ENCODE results near the gene TNXB.
"Not testable (repeated sequence)": the region's sequence is repeated elsewhere in the genome, so short reads cannot be mapped to it uniquely, and the experiment has no call there.

Gene TNXB

DNA sequence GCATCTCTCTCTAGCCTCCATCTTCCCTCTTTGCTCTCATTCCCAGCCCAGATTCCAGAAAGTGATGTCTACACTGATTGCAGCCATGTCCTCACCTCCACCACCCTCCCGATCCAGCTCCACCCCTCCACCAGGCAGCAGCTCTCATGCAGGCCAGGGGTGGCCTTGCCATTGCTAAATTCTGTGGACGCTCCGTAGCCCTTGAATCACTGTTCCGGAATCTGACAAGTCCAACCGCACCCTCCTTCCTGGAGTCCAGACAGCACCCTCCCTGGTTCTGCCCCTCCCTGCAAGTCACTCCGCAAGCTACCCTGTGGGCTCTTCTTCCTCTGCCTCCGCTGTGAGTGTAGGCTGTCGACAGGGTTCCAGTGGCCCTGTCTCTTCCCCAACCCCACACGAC lies 26.2 kb downstream of the TNXB start:
- DNase-seq, result peak; percentile 74

DNA sequence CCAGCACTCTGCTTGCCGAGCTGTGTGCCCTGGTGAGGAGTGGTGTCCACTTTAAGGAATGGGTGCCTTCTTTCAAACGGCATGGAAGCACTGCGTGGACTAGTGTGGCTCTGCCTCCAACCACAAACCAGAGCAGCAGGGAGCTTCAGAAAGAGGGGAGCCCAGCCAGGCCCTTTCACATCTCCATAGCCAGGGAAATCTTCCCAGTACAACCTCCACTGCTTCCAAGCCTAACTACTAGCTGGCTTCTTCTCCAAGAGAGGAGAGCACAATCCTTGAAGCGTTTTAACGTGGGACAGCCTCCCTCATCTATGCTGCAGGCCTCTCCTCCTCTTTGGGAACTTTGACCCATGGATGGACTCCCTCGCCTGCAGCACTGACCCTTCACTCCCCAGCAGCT lies 26.7 kb downstream of the TNXB start:
- no peak for DNase-seq

DNA sequence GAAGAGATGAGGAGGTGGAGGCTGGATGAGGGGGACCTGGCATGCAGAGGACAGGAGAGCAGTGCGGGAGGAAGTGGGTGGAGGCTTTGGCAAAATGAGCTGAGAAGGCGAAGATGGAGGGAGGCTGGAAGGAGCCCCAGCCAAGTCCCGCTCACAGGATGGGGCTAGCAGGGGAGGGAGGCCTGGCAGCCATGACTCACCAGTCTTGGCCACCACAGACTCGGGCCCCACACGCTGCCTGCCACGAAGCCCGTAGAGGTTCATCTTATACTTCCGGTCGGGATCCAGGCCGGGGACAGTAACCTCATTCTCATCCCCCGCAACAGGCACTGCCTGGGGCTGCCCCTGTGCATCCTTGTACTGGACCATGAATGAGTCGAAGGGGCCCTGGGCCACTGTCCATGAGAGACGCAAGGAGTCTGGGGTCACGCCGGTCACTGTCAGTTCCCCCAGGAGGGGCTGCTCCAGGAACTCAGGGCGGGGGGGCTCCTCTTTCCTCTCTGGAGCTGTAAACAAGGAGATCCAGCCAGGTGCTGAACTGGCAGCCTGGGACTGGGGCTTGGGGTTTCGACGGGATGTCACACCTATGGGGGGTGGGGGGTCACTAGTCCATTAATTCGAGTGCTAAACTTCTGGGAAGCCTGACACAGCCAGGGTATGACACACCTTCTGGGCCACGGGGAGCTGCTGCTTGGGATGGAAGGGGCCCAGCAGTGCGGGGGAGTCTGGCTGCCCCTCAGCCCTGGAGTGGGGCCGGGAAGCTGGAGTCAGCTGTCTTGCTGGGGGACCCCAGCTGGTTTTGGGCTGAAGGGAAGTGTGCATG lies 27.8 kb downstream of the TNXB start:
- no peak for DNase-seq

DNA sequence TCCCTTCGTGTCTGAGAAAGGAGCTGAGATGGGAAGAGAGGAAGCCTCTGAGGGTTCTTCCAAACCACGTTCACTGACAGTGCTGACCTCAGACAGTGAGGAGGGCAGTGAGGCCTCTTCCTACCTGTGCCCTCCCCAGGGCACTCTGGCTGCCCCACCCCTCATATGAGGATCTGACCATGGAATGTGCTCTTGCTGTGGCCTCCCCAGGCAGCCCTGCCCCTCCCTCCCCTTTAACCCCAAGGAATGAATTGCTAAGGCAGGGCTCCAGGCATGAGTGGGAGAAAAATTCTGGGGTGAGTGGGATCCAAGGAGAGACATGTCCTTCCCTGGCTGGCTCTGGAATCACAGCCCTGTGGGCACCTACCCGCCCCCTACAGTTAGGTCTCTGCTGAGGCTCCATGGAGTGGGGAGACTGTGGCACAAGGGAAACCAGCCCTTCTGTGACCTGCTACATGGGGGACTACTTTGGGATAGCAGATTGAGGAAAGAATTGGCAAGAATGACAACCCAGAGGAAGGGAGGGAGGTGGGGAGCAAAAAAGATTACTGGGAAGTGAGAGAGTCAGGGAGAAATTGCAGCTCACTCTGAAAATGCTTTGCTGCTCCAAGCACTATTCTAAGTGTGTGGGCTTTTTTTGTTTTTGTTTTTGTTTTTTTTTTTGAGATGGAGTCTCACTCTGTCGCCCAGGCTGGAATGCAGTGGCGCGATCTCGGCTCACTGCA lies 29.4 kb downstream of the TNXB start:
- no peak for DNase-seq

DNA sequence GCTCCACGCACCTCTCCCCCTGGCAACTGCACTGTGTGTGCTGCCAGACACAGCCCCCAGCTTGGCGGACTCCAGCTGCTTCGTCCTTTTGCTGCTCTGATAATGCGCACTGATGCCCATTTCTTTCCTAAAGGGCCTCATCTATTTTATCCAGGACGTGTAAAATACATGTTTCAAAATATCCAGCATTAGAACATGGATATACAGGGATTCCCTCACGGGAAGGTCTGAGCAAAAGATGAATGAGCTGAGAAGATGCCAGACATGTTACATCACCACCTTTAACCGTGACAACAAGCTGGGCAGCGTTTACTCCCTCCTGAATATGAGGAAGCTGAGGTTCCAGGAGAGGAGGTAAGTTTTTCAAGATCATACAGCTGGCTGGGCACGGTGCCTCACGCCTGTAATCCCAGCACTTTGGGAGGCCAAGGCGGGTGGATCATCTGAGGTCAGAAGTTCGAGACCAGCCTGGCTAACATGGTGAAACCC lies 32.8 kb downstream of the TNXB start:
- no peak for DNase-seq

DNA sequence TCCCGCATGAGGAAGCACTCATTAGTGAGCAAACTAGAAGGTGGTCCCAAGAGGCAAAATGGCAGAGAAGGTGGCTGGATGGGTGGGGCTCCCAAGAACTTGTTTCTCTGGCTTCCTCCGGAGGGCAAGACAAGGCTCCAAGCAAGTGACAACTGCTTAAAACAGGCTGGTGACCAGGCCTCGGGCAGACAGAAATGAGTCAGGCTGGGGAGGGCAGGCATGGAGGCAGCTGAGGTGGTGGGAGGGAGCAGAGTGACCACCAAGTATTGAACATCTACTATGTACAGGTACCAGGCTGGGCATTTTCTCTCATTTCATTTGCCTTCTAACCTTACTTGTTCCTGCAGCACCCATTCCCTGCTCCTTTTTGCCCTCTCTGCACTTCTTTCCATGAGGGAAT lies 33.4 kb downstream of the TNXB start:
- no peak for DNase-seq

DNA sequence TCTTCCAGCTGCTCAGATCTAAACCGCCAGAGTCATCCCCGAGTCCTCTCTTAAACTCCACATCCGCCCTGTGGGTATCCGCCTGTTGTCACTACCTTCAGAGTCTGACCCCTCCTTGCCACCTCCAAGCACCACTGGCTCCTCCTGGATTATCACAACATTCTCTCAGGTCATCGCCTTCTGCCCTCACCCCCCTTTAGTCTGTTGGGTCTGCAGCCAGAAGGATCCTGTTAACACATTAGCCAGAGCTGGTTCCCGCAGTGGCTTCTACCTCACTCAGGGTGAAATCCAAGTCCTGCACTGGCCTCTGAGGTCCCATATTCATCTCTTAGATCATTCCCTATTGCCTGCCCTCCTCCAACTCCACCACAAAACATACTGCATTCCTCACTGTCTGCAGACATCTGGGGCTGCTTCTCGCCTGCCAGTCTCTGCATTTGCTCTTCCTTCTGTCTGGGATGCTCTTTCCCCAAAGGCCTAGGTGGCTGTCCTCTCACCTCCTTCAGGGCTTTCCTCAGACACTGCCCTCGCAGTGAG lies 34.1 kb downstream of the TNXB start:
- no peak for DNase-seq

DNA sequence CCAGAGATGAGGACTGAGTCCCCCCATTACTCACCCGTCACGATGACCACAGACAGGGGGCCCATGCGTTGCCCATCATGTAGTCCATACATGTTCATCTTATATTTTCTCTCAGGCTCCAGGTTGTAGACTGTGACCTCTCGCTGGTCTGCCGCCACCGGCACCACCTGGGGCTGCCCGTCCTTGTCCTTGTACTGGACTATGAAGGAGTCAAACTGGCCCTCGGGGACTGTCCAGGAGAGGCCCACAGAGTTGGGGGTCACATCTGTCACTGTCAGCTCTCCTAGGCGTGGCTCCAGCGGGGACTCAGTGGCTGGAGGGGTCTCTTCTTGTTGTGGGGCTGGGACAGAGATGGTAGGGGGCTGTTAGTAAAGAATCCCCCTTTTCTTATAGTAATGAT lies 35.5 kb downstream of the TNXB start:
- DNase-seq, result no peak

DNA sequence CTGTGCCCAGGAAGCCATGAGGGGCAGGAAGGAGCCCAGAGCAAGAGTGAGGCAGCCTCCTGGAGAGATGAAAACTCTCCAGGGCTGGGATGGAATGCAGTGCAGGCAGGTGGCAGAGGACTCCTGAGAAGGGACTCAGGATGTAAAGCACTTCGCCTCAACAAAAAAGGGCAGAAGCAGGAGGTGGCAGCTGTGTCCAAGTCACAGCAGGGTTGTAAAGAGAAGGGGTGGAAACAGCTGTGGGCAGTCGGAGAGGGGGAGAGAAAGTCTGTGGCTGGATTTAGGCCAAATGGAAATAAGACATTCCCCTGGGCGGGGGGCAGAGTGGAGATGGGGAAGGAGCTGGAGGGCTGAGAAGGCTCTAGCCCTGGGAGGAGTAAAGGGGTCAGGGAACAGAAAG lies 36.0 kb downstream of the TNXB start:
- DNase-seq, result no peak

DNA sequence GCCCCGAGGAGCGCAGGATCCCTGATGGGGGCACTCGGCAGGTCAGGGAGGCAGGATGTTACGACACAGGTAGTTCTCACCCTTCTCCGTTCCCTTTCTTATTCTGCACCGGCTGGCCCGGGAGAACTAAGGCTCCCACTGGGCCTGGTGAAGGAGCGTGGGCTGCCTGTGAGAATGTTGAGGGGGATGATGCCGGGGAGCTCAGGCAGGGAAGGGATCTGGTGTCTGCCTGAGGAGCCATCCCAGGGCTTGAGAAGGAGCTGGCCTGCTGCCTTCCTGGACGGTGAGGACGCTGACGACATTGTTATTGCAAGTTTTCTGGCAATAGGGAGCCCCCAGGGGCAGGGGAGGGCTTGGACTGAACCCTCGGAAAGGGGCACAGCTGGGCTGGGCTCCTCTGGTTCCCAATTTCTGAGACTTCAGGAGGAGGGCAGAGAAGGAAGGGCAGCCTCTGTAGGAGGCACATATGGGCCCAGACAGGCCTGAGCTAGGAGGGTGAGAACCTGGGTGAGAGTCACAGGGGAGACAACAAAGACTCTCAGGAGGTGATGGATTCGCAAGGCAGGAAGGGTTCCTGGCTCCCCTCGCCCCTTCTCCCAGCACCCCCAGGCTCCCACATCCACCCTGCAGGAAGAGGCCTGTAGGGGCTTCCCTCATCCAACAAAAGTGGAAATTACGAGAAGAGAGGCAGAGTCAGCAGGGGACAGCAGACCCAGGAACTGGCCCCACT lies 38.2 kb downstream of the TNXB start:
- no peak for DNase-seq

DNA sequence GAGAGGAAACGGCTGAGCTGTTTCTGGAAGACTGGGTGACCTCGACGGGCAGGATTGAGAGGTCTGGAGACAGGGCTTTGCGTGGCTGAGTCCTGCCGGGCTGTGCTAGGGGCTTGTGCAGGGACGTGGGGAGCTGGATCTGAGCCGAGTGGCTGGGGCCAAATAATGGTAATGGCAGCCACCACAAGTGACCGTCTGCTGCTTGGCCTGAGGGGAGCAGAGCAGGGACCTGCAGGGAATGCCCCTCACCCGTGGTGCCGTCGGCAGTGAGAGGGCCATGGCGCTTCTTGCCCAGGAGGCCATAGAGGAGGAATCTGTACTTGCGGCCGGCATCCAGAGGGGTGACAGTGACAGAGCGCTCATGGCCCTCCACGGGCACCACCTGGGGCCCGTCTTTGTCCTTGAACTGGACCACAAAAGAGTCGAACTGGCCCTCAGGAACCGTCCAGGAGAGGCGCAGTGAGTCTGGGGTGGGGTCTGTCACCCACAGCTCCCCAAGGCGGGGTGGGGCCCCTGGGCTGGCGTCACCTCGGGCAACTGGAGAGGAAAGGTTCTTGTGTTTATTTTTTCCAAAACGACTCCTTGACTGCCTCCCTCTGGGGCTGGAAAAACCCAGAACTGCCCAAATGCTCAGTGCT lies 39.1 kb downstream of the TNXB start:
- no peak for DNase-seq

DNA sequence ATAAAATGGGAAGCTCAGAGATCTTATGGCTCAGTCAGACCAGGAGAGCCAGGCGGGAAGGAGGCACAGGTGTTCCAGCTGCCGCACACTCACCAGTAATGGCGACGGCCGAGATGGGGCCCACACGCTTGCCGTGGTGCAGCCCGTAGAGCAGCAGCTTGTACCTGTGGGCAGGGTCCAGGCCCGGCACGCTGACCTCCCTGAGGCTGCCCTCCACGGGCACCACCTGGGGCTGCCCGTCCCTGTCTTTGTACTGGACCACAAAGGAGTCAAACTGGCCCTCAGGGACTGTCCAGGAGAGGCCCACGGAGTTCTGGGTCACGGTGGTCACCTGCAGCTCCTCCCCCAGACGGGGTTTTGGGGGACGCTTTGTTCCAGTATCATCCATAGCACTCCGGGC lies 39.7 kb downstream of the TNXB start:
- no peak for DNase-seq

DNA sequence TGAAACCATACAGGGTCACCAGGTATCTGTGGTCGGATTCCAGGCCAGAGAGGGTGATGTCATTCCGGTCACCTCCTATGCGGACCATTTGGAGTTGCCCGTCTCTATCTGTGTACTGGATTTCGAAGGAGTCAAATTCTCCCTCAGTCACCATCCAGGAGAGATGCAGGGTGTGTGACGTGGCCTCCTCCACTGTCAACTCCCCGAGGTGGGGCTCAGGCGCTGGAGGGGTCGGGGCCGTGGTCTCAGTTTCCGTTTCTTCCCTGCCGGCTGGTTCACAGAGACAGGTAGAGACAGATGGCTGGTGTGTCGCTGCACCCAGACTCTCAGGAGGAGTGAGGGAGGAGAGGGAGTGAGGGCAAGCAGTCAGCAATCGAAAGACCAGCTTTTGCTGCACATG lies 40.3 kb downstream of the TNXB start:
- DNase-seq, result no peak

DNA sequence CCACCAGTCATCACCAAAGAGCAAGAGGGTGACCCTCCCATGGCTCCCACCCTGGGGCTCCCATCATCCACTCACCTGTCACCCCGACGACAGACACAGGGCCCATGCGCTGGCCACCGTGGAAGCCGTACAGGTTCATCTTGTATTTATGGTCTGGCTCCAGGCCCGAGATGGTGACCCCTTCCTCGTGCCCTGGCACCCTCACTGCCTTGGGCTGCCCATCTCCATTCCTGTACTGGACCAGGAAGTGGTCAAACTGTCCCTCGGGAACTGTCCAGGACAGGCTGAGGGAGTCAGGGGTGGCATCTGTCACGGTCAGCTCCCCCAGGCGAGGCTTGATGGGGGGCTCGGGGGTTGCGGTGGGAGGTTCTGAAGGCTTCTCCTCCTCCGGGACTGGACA lies 40.8 kb downstream of the TNXB start:
- DNase-seq, result not testable (repeated sequence)

DNA sequence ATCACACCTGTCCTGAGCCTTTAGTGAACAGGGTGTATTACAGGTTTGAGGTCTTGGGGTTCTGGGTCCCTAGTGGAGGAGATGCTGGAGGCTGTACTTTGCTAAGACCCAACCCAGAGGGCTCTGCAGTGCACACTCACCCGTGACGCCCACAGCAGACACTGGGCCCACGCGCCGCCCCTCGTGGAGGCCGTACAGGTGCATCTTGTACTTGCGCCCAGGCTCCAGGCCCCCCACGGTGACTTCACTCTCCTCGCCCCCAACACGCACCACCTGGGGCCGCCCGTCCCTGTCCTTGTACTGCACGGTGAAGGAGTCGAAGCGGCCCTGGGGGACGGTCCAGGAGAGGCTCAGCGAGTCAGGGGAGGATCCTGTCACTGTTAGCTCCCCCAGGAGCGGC lies 41.6 kb downstream of the TNXB start:
- DNase-seq, result not testable (repeated sequence)

DNA sequence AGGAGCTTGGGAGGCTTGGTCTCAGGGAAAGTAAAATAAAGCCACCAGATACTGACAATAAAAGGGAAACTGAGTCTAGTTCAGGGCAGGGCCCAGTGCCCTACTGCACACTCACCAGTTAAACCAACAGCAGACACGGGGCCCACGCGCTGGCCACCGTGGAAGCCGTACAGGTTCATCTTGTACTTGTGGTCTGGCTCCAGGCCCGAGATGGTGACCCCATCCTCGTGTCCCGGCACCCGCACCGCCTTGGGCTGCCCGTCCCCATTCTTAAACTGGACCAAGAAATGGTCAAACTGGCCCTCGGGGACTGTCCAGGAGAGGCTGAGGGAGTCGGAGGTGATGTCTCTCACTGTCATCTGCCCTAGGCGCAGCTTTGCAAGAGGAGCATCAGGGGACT lies 44.4 kb downstream of the TNXB start:
- no peak for DNase-seq

DNA sequence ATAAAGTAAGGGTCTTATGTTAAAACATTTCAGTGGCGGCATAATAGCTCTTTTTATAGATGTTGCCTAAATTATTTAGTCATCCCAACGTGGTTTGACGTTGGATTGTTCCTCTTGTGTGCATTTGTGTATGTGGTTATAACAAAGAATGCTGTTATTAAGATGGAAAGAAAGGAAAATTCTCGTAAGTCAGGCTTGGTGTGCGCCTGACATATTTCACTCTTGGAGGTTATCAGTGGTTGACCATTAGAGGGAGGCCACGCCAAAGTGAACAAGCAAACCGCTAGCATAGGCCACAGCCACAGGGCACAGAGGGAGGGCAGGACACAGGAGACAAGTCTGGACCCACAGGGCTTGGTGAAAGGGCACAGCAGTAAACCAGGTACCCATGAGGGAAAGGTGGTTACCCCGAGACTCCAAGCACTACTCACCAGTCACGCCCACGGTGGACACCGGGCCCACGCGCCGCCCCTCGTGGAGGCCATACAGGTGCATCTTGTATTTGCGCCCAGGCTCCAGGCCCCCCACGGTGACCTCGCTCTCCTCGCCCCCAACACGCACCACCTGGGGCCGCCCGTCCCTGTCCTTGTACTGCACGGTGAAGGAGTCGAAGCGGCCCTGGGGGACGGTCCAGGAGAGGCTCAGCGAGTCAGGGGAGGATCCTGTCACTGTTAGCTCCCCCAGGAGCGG lies 48.0 kb downstream of the TNXB start:
- no peak for DNase-seq

DNA sequence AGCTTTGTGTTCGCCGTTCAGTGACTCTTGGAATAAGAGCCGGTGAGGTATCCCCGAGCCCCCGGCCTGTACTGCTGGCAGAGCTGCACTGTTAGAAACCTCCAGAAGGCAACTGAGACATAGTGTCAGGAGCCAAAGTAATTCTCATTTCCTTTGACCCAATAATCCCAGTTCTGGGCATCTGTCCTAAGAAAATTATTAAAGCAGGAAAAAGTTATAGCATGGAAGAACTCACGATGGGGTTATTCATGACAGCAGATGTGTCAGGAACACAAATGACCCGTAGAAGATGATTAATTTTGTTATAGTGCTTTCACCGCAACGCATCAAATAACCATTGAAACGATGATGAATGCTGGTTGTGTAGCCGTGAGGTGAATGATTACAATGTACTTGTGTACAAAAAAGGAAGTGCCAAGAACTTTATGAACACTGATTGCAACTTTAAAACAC lies 50.6 kb downstream of the TNXB start:
- no peak for DNase-seq

DNA sequence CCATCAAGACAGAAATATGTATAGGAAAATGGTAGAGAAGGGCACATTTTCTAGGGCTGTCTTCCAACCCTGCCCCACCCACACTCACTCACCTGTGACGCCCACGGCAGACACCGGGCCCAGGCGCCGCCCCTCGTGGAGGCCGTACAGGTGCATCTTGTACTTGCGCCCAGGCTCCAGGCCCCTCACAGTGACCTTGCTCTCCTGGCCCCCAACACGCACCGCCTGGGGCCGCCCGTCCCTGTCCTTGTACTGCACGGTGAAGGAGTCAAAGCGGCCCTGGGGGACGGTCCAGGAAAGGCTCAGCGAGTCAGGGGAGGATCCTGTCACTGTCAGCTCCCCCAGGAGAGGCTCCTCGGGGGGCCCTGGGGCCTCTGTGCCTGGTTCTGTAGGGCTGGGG lies 51.2 kb downstream of the TNXB start:
- no peak for DNase-seq

DNA sequence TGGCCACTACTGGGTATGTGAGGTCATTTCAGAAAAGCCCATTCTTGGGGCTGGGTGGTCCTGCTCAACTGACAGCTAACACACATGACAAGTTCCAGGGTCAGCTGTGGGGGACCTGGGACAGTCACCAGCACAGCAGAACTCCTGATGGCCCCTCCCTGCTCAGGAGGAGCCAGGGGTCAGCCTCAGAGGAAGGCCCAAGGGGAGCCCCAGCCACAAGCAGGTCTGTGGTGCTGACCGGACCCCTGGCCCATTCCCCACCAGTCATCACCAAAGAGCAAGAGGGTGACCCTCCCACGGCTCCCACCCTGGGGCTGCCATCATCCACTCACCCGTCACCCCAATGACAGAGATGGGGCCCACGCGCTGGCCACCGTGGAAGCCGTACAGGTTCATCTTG lies 52.9 kb downstream of the TNXB start:
- DNase-seq, result no peak

DNA sequence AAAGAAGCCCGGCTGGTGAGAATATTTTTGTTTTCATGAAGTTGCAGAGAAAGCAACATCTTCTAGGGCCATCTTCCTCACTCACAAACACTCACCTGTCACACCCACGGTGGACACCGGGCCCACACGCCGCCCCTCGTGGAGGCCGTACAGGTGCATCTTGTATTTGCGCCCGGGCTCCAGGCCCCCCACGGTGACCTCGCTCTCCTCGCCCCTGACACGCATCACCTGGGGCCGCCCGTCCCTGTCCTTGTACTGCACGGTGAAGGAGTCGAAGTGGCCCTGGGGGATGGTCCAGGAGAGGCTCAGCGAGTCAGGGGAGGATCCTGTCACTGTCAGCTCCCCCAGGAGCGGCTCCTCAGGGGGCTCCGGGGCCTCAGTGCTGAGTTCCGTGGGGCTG lies 53.4 kb downstream of the TNXB start:
- not testable (repeated sequence) for DNase-seq

DNA sequence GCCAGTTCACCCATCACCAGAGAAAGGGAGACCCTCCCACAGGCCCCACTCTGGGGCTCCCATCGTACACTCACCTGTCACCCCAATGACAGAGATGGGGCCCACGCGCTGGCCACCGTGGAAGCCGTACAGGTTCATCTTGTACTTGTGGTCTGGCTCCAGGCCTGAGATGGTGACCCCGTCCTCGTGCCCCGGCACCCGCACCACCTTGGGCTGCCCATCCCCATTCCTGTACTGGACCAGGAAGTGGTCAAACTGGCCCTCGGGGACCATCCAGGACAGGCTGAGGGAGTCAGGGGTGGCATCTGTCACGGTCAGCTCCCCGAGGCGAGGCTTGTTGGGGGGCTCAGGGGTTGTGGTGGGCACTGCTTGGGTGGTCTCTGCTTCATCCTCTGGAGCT lies 55.8 kb downstream of the TNXB start:
- DNase-seq, result not testable (repeated sequence)

Data from 8988T (cell line).